Activated B cell treated with CpG ODN at 0.5 μM for 24 hours (primary cell): Measurements from ENCODE around the gene FILIP1. TPM values are rescaled to one million over a fixed set of nuclear protein-coding genes. Genes with fewer than 3 reads are reported as not detected.

ENCODE experiments used
- ATAC-seq: fragments of 200-7000 bp; cut with Tn5 transposase; one replicate; pipeline ENCODE4 v1.10.0; 2021; ENCODE audit warnings: low read depth, mild to moderate bottlenecking, moderate library complexity
- CTCF ChIA-PET: fragments of 350-600 bp; sonication (Branson Sonifier 250); formaldehyde crosslinking; loops from one replicate; lab custom pipeline; 2021; ENCODE audit warnings: antibody characterized with exemption; lab: Charles Lee
- POLR2A ChIA-PET: fragments of 350-600 bp; sonication (Branson Sonifier 250); formaldehyde crosslinking; loops from one replicate; lab custom pipeline; 2021; ENCODE audit warnings: antibody characterized with exemption; lab: Charles Lee
- DNase-seq: peaks from one replicate; pipeline ENCODE4 v3.0.0; 2022
- H3K27ac Mint-ChIP-seq: one replicate; pipeline ENCODE4 v1.8.0; 2020; ENCODE audit warnings: mixed read lengths
- H3K27me3 Mint-ChIP-seq: one replicate; pipeline ENCODE4 v1.8.0; 2021; ENCODE audit warnings: mixed read lengths
- H3K36me3 Mint-ChIP-seq: one replicate; pipeline ENCODE4 v1.8.0; 2021; ENCODE audit warnings: low read depth, mixed read lengths
- H3K4me1 Mint-ChIP-seq: one replicate; pipeline ENCODE4 v1.8.0; 2021; ENCODE audit warnings: mixed read lengths
- H3K4me3 Mint-ChIP-seq: one replicate; pipeline ENCODE4 v1.8.0; 2020; ENCODE audit warnings: mild to moderate bottlenecking, mixed read lengths
- H3K9me3 Mint-ChIP-seq: one replicate; pipeline ENCODE4 v1.8.0; 2020; ENCODE audit warnings: mixed read lengths
- CTCF ChIP-seq: fragments of 200-600 bp; IDR thresholded peaks from one replicate; pipeline ENCODE4 v1.8.0; 2022; ENCODE audit warnings: antibody characterized with exemption, mild to moderate bottlenecking
- intact Hi-C: fragments of 100-400 bp; cut with micrococcal nuclease; formaldehyde crosslinking; loops from one replicate; pipeline ENCODE4 v1.15.1; 2024
- total RNA-seq: library from RNA; stranded (reverse); gene quantifications from 2 replicates; pipeline ENCODE4 v1.2.3, GENCODE V29; 2022

Gene FILIP1
- total RNA-seq, 1 donor from 2014 or later, result not detected

GRCh38 chr6:75308250-75308988, 185.2 kb downstream of the FILIP1 start:
- Mint-ChIP-seq H3K4me1 (no peaks in the 10 kb centered on the region), H3K9me3 (no peaks in the 10 kb centered on the region), H3K36me3 (no peaks in the 10 kb centered on the region), H3K27ac (no peak overlapping the region), H3K27me3 (peaks cover 12% of the 10 kb centered on the region), H3K4me3 (no peak overlapping the region)
- intact Hi-C loops, result no loop called here
- DNase-seq (no peak), ATAC-seq (no peak)
- ChIA-PET POLR2A (no interaction called here), CTCF (no interaction called here)
- TF ChIP-seq CTCF, result no peak

DNA sequence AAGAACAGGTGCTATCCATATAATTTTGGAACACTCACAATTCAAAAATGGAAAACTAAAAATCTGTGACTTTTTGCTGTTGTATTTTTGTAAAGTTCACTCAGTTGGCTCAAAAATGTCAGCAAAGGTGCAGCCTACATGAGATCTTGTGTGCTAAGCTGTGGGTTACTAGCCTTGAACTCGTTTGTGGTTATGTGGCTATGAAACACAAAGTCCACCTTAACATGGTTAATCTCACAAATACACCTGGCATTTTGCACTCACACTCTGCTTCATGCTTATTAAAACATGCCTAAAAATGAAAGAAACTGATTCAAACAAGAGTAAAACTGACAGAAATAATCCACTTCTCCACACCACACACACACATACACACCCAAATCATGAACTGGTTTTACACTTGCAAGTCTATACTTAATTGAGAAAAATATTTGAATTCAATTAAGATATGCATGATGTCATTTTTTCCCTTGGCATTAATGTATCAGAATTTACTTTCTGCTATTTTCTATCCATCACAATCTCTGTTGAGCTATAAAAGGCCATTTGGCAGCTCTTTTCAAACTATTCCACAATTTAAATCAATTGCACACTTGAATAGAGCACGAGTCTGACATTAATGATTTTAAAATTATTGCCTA, 186.1 kb downstream of the FILIP1 start:
- POLR2A ChIA-PET, result no interaction called here
- CTCF ChIA-PET, result no interaction called here
- no peak overlapping the region for H3K4me3 Mint-ChIP-seq
- H3K36me3 Mint-ChIP-seq, result no peaks in the 10 kb centered on the region
- no peak overlapping the region for H3K27ac Mint-ChIP-seq
- no peak for ATAC-seq
- H3K27me3 Mint-ChIP-seq, result peaks cover 9% of the 10 kb centered on the region
- no peaks in the 10 kb centered on the region for H3K9me3 Mint-ChIP-seq
- no peak for DNase-seq
- intact Hi-C loops, result no loop called here
- no peaks in the 10 kb centered on the region for H3K4me1 Mint-ChIP-seq
- TF ChIP-seq CTCF, result no peak

DNA sequence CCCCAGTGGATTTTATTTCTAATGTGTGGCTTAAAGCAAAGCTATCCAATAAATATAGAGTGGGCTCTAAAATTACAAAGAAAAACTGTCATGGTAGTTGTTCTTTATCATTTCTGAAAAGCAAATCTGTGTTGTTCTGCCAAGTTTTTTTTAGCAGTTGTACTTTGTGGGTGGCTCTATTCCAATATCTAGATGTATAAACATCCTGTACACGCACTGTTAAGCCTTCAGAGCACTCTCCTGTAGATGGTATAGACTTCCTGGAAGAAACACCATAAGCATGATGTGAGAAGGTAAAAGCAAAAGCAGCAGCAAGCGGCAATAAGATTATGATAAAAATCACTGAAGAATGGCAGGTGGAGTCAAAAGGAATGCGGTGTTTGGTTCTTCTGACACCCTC, 187.5 kb downstream of the FILIP1 start:
- H3K27me3 Mint-ChIP-seq, result peaks cover 6% of the 10 kb centered on the region
- no peaks in the 10 kb centered on the region for H3K4me1 Mint-ChIP-seq
- CTCF ChIA-PET, result no interaction called here
- ATAC-seq (no peak), DNase-seq (no peak)
- POLR2A ChIA-PET, result no interaction called here
- no peak overlapping the region for H3K27ac Mint-ChIP-seq
- no peaks in the 10 kb centered on the region for H3K9me3 Mint-ChIP-seq
- H3K4me3 Mint-ChIP-seq, result no peak overlapping the region
- intact Hi-C loops, result no loop called here
- no peak for TF ChIP-seq CTCF
- H3K36me3 Mint-ChIP-seq, result no peaks in the 10 kb centered on the region

GRCh38 chr6:75305573-75305972, 188.0 kb downstream of the FILIP1 start:
- Mint-ChIP-seq H3K4me3 (no peak overlapping the region), H3K27me3 (peaks cover 6% of the 10 kb centered on the region), H3K36me3 (no peaks in the 10 kb centered on the region), H3K4me1 (no peaks in the 10 kb centered on the region), H3K27ac (no peak overlapping the region), H3K9me3 (no peaks in the 10 kb centered on the region)
- intact Hi-C loops, result no loop called here
- ATAC-seq (no peak), DNase-seq (no peak)
- no peak for TF ChIP-seq CTCF
- CTCF ChIA-PET, result no interaction called here
- POLR2A ChIA-PET, result no interaction called here

DNA sequence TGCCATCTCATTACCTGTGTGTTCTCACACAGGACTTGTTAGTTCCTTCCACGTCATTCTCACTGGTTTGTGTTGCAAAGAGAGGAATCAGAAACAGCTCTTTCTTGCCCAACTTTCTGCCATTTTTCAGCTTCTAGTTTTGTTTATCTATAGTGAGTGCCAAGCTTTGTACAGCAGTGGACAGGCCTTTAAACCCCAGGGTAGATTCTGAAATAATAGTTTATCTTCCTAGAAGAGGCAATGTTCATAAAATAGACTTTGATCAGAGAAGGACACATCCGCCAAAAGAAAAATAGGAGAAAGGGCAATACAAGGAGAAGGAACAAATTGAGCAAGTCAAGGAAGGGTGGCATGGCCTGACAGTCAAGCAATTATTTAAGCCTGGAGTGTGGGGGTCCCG, 191.3 kb downstream of the FILIP1 start:
- CTCF ChIA-PET, result no interaction called here
- ATAC-seq, result no peak
- intact Hi-C loops, result no loop called here
- POLR2A ChIA-PET, result no interaction called here
- no peak overlapping the region for H3K27ac Mint-ChIP-seq
- H3K36me3 Mint-ChIP-seq, result no peaks in the 10 kb centered on the region
- H3K4me1 Mint-ChIP-seq, result no peaks in the 10 kb centered on the region
- peaks cover 6% of the 10 kb centered on the region for H3K27me3 Mint-ChIP-seq
- H3K4me3 Mint-ChIP-seq, result no peak overlapping the region
- H3K9me3 Mint-ChIP-seq, result no peaks in the 10 kb centered on the region
- no peak for TF ChIP-seq CTCF
- DNase-seq, result no peak
